Measurements from ENCODE around the gene RMDN2.
A peak's percentile ranks its signal among the peaks of the same experiment; 100 is the strongest.

- TF ChIP-seq CTCF (optimal IDR thresholded peaks at IDR 0.05 in 1 of 3, IDR thresholded peaks at IDR 0.05 in 1 of 3, conservative IDR thresholded peaks at IDR 0.05 in 1 of 3; ENCODE audit: extremely low read depth in 1 of 3, insufficient read depth in 2 of 3, low read length in 3 of 3) (peak in 1 of 3 experiments; percentile 11), EZH2 (IDR thresholded peaks at IDR 0.05; ENCODE audit: low read length) (no peak)
Measured at GRCh38 chr2:37880551-37880950, 44.5 kb upstream of the RMDN2 start.

All from keratinocyte (primary cell).